Immature natural killer cell (primary cell): ENCODE results near the gene TPSG1. TPM values are rescaled to one million over a fixed set of nuclear protein-coding genes. Genes with fewer than 3 reads are reported as not detected.

ENCODE experiments used
- DNase-seq, 3 donors: peaks; one replicate each; pipeline ENCODE4 v3.0.0; 2022; ENCODE audit warnings: mixed read lengths in 1 of 3
- H3K27ac Mint-ChIP-seq, 6 donors: one replicate each; pipeline ENCODE4 v1.8.0; 2020; ENCODE audit warnings: mixed read lengths in 6 of 6, mild to moderate bottlenecking in 5 of 6, inconsistent platforms in 4 of 6, moderate library complexity in 3 of 6
- H3K27me3 Mint-ChIP-seq, 3 donors: one replicate each; pipeline ENCODE4 v1.8.0; 2020 to 2021; ENCODE audit warnings: low read depth in 3 of 3, mild to moderate bottlenecking in 3 of 3, mixed read lengths in 3 of 3, moderate library complexity in 3 of 3, inconsistent platforms in 1 of 3
- H3K36me3 Mint-ChIP-seq, 3 donors: one replicate each; pipeline ENCODE4 v1.8.0; 2020; ENCODE audit warnings: mixed read lengths in 3 of 3, inconsistent platforms in 2 of 3, mild to moderate bottlenecking in 2 of 3
- H3K4me1 Mint-ChIP-seq, 2 donors: one replicate each; pipeline ENCODE4 v1.8.0; 2020; ENCODE audit warnings: inconsistent platforms in 2 of 2, mild to moderate bottlenecking in 2 of 2, mixed read lengths in 2 of 2, moderate library complexity in 1 of 2
- H3K4me3 Mint-ChIP-seq, 5 donors: one replicate each; pipeline ENCODE4 v1.8.0; 2020; ENCODE audit warnings: mild to moderate bottlenecking in 5 of 5, mixed read lengths in 5 of 5, inconsistent platforms in 3 of 5, moderate library complexity in 3 of 5
- H3K9me3 Mint-ChIP-seq, 6 donors: one replicate each; pipeline ENCODE4 v1.8.0; 2020; ENCODE audit warnings: mild to moderate bottlenecking in 6 of 6, mixed read lengths in 6 of 6, inconsistent platforms in 4 of 6, moderate library complexity in 3 of 6
- polyA plus RNA-seq, 3 donors: library from polyadenylated mRNA; unstranded; fragments of 300-500 nt; fragmentation: Illumina TruSeq; gene quantifications; one replicate each; pipeline ENCODE4 v1.2.3, GENCODE V29; 2021

Gene TPSG1
- polyA plus RNA-seq, 3 donors from 2014 or later = not detected

DNA sequence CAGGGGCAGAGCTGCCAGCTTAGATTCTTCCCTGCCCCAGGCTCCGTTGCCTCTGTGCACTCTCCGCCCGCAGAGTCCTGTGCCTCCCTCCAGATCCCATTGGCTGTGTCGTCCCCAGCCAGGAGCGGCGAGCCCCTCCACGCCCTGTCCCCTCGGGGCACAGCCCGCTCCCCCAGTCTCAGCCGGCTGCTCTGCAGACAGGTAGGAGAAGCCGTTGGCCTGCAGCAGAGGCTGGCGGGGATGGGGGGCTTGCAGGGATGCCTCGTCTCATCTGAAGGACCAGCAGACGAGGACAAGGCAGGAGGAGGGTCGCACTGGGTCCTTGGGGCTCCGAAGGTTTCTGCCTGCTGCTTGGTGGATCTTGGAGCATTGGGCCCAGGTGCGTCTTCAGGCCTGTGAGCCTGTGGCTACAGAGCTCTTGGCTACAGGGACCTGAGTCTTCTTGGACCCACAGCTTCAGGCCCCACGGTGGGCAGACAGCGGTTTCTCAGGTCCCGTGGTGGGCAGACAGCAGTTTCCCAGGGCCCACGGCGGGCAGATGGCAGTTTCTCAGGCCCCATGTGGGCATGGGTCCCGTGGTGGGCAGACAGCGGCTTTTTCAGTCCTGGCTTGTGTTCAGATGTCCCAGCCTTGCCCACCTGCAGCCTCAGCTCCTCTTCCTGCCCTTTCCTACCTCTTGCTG, 6.0 kb downstream of the TPSG1 start:
- H3K9me3 Mint-ChIP-seq = no peaks in the 10 kb centered on the region
- peaks cover 0 to 3% (median 1%) of the 10 kb centered on the region in 3 donors for H3K27me3 Mint-ChIP-seq
- no peak overlapping the region for H3K4me3 Mint-ChIP-seq
- no peak overlapping the region for H3K27ac Mint-ChIP-seq
- no peaks in the 10 kb centered on the region for H3K36me3 Mint-ChIP-seq
- no peaks in the 10 kb centered on the region for H3K4me1 Mint-ChIP-seq
- no peak for DNase-seq

- no peaks in the 10 kb centered on the region for H3K4me1 Mint-ChIP-seq
- DNase-seq = no peak
- no peak overlapping the region for H3K27ac Mint-ChIP-seq
Observed at GRCh38 chr16:1218061-1218929, 6.8 kb downstream of the TPSG1 start.

DNA sequence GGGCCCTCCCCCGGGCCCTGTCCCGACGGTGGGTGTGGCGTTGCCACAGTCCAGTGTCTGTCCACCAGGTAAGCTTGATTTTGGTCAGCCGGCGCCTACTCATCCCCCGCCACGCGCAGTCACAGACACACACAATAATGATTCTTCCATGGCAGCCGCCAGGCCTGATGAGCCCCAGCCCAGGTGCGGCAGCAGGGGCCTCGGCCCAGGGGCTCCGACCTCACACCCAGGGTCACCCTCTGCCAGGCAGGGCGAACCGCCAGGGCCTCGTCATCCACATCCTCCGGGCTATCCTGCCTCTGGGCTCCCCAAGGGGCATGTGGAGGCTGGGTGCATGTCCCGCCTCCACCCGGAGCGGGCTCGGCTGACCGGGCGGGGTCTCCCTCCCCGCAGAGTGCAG, 7.5 kb downstream of the TPSG1 start:
- Mint-ChIP-seq H3K27me3 (peaks cover 0 to 3% (median 1%) of the 10 kb centered on the region in 3 donors), H3K4me1 (no peaks in the 10 kb centered on the region), H3K36me3 (no peaks in the 10 kb centered on the region), H3K9me3 (no peaks in the 10 kb centered on the region), H3K4me3 (no peak overlapping the region), H3K27ac (no peak overlapping the region)
- DNase-seq = no peak

More at GRCh38 chr16:1218061-1218929, 6.8 kb downstream of the TPSG1 start:
- no peaks in the 10 kb centered on the region for H3K36me3 Mint-ChIP-seq
- no peaks in the 10 kb centered on the region for H3K9me3 Mint-ChIP-seq
- H3K4me3 Mint-ChIP-seq = no peak overlapping the region
- peaks cover 0 to 3% (median 1%) of the 10 kb centered on the region in 3 donors for H3K27me3 Mint-ChIP-seq

DNA sequence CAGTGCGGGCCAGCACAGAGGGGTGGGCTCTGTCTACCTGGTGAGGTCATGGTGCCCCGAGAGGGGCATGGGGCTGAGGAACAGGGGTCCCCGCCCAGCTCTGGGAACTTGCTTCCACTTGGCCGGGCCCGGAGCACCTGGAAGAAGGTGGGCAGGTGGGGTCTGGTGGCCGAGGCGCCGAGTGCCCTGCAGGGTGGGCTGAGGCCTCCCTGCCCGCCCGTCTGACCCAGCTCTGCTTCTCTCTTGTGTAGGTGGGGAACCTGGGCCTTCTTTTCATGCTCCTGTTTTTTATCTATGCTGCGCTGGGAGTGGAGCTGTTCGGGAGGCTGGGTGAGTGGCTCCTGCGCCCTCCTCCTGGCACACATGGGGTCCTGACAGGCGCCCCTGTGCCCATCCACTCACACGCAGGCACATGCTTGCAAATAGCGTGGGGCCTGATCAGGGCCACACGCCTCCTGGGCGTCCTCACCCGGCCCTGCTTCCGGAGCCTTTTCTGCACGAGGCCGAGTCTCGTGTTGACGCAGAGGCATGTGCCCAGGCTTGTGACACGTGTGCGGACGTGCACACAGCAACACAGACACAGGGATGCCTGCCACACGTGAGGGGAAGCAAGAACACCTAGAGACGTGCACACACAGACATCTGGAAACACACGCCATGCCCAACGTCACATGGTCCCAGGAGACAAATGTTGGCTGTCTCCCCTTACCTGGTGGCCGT, 8.2 kb downstream of the TPSG1 start:
- Mint-ChIP-seq H3K27me3 (peaks cover 0 to 3% (median 1%) of the 10 kb centered on the region in 3 donors), H3K9me3 (no peaks in the 10 kb centered on the region), H3K4me3 (no peak overlapping the region), H3K36me3 (no peaks in the 10 kb centered on the region), H3K27ac (no peak overlapping the region), H3K4me1 (no peaks in the 10 kb centered on the region)
- no peak for DNase-seq

GRCh38 chr16:1216296-1216619, 8.8 kb downstream of the TPSG1 start:
- Mint-ChIP-seq H3K4me1 (no peaks in the 10 kb centered on the region), H3K27me3 (peaks cover 0 to 1% (median 0%) of the 10 kb centered on the region in 3 donors), H3K27ac (no peak overlapping the region), H3K4me3 (no peak overlapping the region), H3K36me3 (no peaks in the 10 kb centered on the region), H3K9me3 (no peaks in the 10 kb centered on the region)
- no peak for DNase-seq

DNA sequence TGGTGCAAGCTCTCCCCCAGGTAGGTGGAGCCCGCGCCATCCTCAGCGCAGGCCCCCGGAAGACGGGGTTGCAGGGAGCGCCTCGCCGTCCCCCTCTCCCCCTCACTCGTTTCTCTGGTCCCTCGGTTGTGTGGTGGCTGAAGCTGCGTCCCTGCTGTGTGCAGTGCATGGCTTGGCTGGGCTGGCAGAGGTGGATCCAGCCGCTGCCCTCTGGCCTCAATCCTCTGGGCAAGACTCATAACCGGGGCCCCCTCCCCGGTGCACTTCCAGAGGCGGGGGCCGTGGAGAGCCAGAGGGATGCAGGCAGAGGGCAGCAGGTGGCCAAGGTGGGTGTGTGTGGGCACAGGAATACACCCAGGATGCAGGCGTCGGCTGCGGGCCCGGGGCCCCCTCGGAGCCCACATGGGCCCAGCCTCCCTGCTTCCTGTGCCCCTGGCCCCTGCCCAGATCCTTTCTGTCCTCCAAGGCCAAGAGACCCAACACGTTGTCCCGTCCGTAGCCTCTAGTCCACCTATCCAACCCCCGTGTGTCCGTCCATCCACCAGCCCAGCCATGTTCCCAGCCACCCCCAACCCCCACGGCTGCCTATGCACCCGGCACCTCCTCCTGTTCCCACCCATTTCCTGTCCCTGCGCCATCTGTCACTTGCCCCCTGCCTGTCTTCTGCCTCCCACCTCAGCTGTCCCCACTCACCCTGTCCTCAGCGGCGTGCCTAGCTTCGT, 9.3 kb downstream of the TPSG1 start:
- no peaks in the 10 kb centered on the region for H3K36me3 Mint-ChIP-seq
- DNase-seq = no peak
- peaks cover 0 to 1% (median 0%) of the 10 kb centered on the region in 3 donors for H3K27me3 Mint-ChIP-seq
- H3K9me3 Mint-ChIP-seq = no peaks in the 10 kb centered on the region
- H3K4me3 Mint-ChIP-seq = no peak overlapping the region
- no peak overlapping the region for H3K27ac Mint-ChIP-seq
- H3K4me1 Mint-ChIP-seq = no peaks in the 10 kb centered on the region

DNA sequence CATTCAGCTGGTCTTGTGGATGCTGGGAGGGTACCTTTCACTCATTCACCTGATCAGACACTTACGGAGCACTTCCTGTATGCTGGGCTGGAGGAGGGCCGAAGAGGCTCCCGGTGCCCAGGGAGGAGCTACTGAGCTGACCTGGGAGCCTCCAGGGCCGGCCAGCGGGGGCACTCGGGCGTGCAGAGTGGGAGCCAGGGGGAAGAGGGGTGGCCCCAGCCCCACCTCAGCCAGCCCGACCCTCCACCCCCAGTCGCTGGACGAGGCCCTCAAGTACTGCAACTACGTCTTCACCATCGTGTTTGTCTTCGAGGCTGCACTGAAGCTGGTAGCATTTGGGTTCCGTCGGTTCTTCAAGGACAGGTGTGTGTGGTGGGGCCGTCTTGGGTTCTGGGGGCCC, 10.3 kb downstream of the TPSG1 start:
- H3K9me3 Mint-ChIP-seq = no peaks in the 10 kb centered on the region
- no peak overlapping the region for H3K4me3 Mint-ChIP-seq
- H3K36me3 Mint-ChIP-seq = no peaks in the 10 kb centered on the region
- no peak for DNase-seq
- H3K4me1 Mint-ChIP-seq = no peaks in the 10 kb centered on the region
- H3K27me3 Mint-ChIP-seq = peaks cover 0 to 1% (median 0%) of the 10 kb centered on the region in 3 donors
- no peak overlapping the region for H3K27ac Mint-ChIP-seq

- Mint-ChIP-seq H3K4me1 (peaks cover 0 to 2% of the 10 kb centered on the region in 2 donors), H3K27me3 (peaks cover 0 to 1% (median 0%) of the 10 kb centered on the region in 3 donors), H3K4me3 (no peak overlapping the region), H3K36me3 (no peaks in the 10 kb centered on the region), H3K27ac (no peak overlapping the region), H3K9me3 (no peaks in the 10 kb centered on the region)
- no peak for DNase-seq
Observed at GRCh38 chr16:1213796-1214372, 11.2 kb downstream of the TPSG1 start.

DNA sequence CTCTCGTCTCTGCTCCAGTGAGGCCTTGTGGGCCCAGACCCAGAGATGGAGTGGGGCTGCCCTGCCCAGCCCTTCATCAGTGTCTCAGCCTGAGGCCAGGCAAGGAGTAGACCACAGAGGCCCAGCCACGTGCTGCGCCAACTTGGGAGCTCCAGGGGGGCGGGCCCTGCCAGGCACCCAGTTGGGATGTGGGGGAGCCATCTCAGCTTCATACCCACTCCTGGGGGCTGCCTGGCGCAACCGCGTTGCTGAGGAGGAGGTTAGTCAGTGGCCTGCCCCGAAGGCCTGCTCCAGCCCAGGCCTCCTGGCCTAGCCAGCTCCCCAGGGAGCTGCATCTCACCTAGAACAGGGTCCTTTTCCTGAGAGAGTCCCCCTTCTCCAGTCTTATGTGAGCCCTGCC, 11.8 kb downstream of the TPSG1 start:
- DNase-seq = no peak
- Mint-ChIP-seq H3K27ac (no peak overlapping the region), H3K4me3 (no peak overlapping the region), H3K4me1 (peaks cover 0 to 4% of the 10 kb centered on the region in 2 donors), H3K9me3 (no peaks in the 10 kb centered on the region), H3K36me3 (no peaks in the 10 kb centered on the region), H3K27me3 (peaks cover 0 to 1% (median 0%) of the 10 kb centered on the region in 3 donors)

- Mint-ChIP-seq H3K4me1 (peaks cover 0 to 6% of the 10 kb centered on the region in 2 donors), H3K27me3 (peaks cover 0 to 1% (median 0%) of the 10 kb centered on the region in 3 donors), H3K36me3 (no peaks in the 10 kb centered on the region), H3K4me3 (no peak overlapping the region), H3K27ac (no peak overlapping the region), H3K9me3 (no peaks in the 10 kb centered on the region)
- DNase-seq = no peak
Observed at GRCh38 chr16:1212616-1213194, 12.4 kb downstream of the TPSG1 start.

GRCh38 chr16:1211451-1212268, 13.4 kb downstream of the TPSG1 start:
- Mint-ChIP-seq H3K27ac (no peak overlapping the region), H3K36me3 (no peaks in the 10 kb centered on the region), H3K4me1 (peaks cover 0 to 6% of the 10 kb centered on the region in 2 donors), H3K27me3 (peaks cover 0 to 1% (median 0%) of the 10 kb centered on the region in 3 donors), H3K4me3 (no peak overlapping the region), H3K9me3 (no peaks in the 10 kb centered on the region)
- DNase-seq = no peak

- H3K36me3 Mint-ChIP-seq = no peaks in the 10 kb centered on the region
- no peak for DNase-seq
- no peaks in the 10 kb centered on the region for H3K9me3 Mint-ChIP-seq
- H3K27ac Mint-ChIP-seq = no peak overlapping the region
- H3K27me3 Mint-ChIP-seq = peaks cover 0 to 2% (median 0%) of the 10 kb centered on the region in 3 donors
- H3K4me1 Mint-ChIP-seq = peaks cover 0 to 6% of the 10 kb centered on the region in 2 donors
- no peak overlapping the region for H3K4me3 Mint-ChIP-seq
Observed at GRCh38 chr16:1210461-1210860, 14.6 kb downstream of the TPSG1 start.
